GM19455 (cell line): Measurements from ENCODE around the gene FAAH.
"Not testable (repeated sequence)": the region's sequence is repeated elsewhere in the genome, so short reads cannot be mapped to it uniquely, and the experiment has no call there.

Source experiments
- ATAC-seq: cut with Tn5 transposase; IDR thresholded peaks from one replicate; pipeline ENCODE4 v1.9.1; 2021; ENCODE audit not compliant: unreplicated experiment

The FAAH gene

GRCh38 chr1:46394108-46394871, at the start of gene FAAH:
TSS of gene FAAH (plus strand) at chr1:46394317. CDS start at chr1:46394349, 32 bp downstream.
- no peak for ATAC-seq

- ATAC-seq: no peak
These were observed 49.6 kb upstream of the FAAH start for GRCh38 chr1:46344481-46344880.

- ATAC-seq: no peak
These were observed 48.8 kb upstream of the FAAH start for GRCh38 chr1:46345281-46345680.

- no peak for ATAC-seq
These were observed 41.8 kb upstream of the FAAH start for GRCh38 chr1:46352363-46352762.

- not testable (repeated sequence) for ATAC-seq
These were observed 38.2 kb upstream of the FAAH start for GRCh38 chr1:46355920-46356319.

GRCh38 chr1:46362158-46362557, 32.0 kb upstream of the FAAH start:
- ATAC-seq: no peak

- ATAC-seq: no peak
These were observed 31.0 kb upstream of the FAAH start for GRCh38 chr1:46363121-46363520.

- no peak for ATAC-seq
These were observed 29.5 kb upstream of the FAAH start for GRCh38 chr1:46364612-46365011.

GRCh38 chr1:46365796-46366195, 28.3 kb upstream of the FAAH start:
- ATAC-seq: not testable (repeated sequence)

- no peak for ATAC-seq
These were observed 27.0 kb upstream of the FAAH start for GRCh38 chr1:46367072-46367471.

GRCh38 chr1:46367701-46368100, 26.4 kb upstream of the FAAH start:
- ATAC-seq: not testable (repeated sequence)

GRCh38 chr1:46368791-46369190, 25.3 kb upstream of the FAAH start:
- no peak for ATAC-seq

GRCh38 chr1:46369542-46370213, 24.4 kb upstream of the FAAH start:
- no peak for ATAC-seq

GRCh38 chr1:46370214-46370633, 23.9 kb upstream of the FAAH start:
- ATAC-seq: no peak

GRCh38 chr1:46372431-46372830, 21.7 kb upstream of the FAAH start:
- no peak for ATAC-seq

GRCh38 chr1:46379996-46380395, 14.1 kb upstream of the FAAH start:
- ATAC-seq: no peak

GRCh38 chr1:46380508-46380907, 13.6 kb upstream of the FAAH start:
- ATAC-seq: no peak

- ATAC-seq: no peak
These were observed 607 bp upstream of the FAAH start for GRCh38 chr1:46393510-46393909.

- no peak for ATAC-seq
These were observed 852 bp downstream of the FAAH start for GRCh38 chr1:46394872-46395465.

- no peak for ATAC-seq
These were observed 2.6 kb downstream of the FAAH start for GRCh38 chr1:46396441-46397398.

- no peak for ATAC-seq
These were observed 5.2 kb downstream of the FAAH start for GRCh38 chr1:46399307-46399706.
